ENCODE data around the gene ZNF81.
"Not testable (repeated sequence)": the region's sequence is repeated elsewhere in the genome, so short reads cannot be mapped to it uniquely, and the experiment has no call there.

The ZNF81 gene

DNA sequence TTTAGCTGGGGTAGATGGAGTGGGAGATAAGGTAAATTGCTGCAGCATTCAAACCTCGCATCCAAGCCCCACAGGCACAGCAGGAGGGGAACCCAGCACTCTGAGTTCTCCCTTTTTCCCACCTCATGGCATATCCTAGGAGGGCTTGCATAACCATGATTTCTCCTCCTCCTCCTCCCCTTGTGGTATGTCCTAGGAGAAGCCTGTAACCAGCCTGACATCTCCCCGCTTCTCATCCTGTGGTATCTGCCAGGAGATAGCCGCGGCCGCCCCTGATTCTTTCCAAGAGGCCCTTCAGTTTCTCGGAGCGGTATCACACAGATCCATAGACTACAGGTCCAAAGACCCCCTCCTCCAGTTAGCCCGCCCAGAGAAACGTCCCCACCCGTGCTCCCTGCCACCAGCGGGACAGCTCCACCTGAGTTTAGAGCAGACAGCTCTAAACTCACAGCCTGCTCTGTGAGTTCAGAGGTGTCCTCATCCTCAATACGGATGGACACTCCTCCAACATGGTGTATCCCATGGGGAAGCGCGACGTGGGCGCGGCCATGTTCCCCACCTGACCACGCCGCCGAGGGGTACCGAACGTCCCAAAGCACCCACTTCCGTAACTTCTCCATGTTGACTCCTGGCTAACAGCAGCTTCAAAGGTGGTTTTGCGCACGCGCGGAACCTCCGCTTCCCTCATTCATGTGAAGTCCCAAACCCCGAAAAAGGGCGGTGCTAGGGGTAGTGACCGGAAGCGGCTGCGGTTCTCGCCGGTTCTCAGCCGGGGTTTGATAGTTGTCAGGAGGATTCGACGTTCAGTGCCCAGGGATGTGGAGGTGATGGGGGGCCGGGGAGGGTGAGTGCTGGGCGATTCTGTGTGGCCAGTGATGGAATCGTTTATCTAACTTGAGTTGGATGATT lies at the start of gene ZNF81:
Gene ZNF81 (plus strand): TSS at position 739 of the 909 bp plus-strand sequence. CDS start 9,366 bp downstream, outside the sequence.
- Histone ChIP-seq H3K4me1 (ENCODE audit: control insufficient read depth in 2 of 2, insufficient read depth in 2 of 2, low read length in 2 of 2) (peaks cover 0 to 5% of the 10 kb centered on the region in 2 donors), H3K27ac (ENCODE audit: low read depth in 2 of 2, low read length in 2 of 2) (peak within 1 kb of the TSS; percentile 65 to 67), H3K36me3 (ENCODE audit: control insufficient read depth in 2 of 2, insufficient read depth in 2 of 2, low read length in 2 of 2) (no peaks in the 10 kb centered on the region), H3K27me3 (ENCODE audit: control insufficient read depth in 2 of 2, insufficient read depth in 2 of 2, low read length in 2 of 2) (no peaks in the 10 kb centered on the region), H3K9me3 (ENCODE audit: control insufficient read depth in 2 of 2, low read length in 2 of 2) (no peaks in the 10 kb centered on the region), H3K4me3 (ENCODE audit: low read length in 2 of 2) (peak within 1 kb of the TSS; percentile 61 to 83), H3K9ac (ENCODE audit: low read depth in 1 of 2, low read length in 2 of 2) (peak within 1 kb of the TSS; percentile 66 to 70)

DNA sequence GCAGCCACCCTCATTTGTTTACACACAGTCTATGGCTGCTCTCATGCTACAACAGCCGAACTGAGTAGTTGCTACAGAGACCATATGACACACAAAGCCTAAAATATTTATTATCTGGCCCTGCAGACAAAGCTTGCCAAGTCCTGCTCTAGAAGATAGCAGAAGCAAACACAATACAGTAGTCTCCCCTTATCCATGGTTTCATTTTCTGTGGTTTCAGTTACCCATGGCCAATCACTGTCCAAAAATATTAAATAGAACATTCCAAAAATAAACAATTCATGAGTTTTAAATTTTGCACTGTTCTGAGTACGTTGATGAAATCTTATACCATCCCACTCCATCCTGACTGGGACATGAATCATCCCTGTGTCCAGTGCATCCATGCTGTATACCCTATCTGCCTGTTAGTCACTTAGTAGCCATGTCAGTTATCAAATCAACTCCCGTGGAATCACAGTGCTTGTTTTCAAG lies 40.2 kb upstream of the ZNF81 start:
- Histone ChIP-seq H3K9ac (ENCODE audit: low read depth in 1 of 2, low read length in 2 of 2) (no peak overlapping the region), H3K27me3 (ENCODE audit: control insufficient read depth in 2 of 2, insufficient read depth in 2 of 2, low read length in 2 of 2) (peaks cover 1 to 3% of the 10 kb centered on the region in 2 donors), H3K27ac (ENCODE audit: low read depth in 2 of 2, low read length in 2 of 2) (no peak overlapping the region), H3K4me1 (ENCODE audit: control insufficient read depth in 2 of 2, insufficient read depth in 2 of 2, low read length in 2 of 2) (no peaks in the 10 kb centered on the region), H3K9me3 (ENCODE audit: control insufficient read depth in 2 of 2, low read length in 2 of 2) (no peaks in the 10 kb centered on the region), H3K36me3 (ENCODE audit: control insufficient read depth in 2 of 2, insufficient read depth in 2 of 2, low read length in 2 of 2) (no peaks in the 10 kb centered on the region), H3K4me3 (ENCODE audit: low read length in 2 of 2) (no peak overlapping the region)

- Histone ChIP-seq H3K9ac (ENCODE audit: low read depth in 1 of 2, low read length in 2 of 2) (no peak overlapping the region), H3K4me1 (ENCODE audit: control insufficient read depth in 2 of 2, insufficient read depth in 2 of 2, low read length in 2 of 2) (no peaks in the 10 kb centered on the region), H3K36me3 (ENCODE audit: control insufficient read depth in 2 of 2, insufficient read depth in 2 of 2, low read length in 2 of 2) (no peaks in the 10 kb centered on the region), H3K27ac (ENCODE audit: low read depth in 2 of 2, low read length in 2 of 2) (no peak overlapping the region), H3K27me3 (ENCODE audit: control insufficient read depth in 2 of 2, insufficient read depth in 2 of 2, low read length in 2 of 2) (peaks cover 1 to 3% of the 10 kb centered on the region in 2 donors), H3K4me3 (ENCODE audit: low read length in 2 of 2) (no peak overlapping the region), H3K9me3 (ENCODE audit: control insufficient read depth in 2 of 2, low read length in 2 of 2) (no peaks in the 10 kb centered on the region)
Observed at GRCh38 chrX:47797084-47797483, 39.6 kb upstream of the ZNF81 start.

DNA sequence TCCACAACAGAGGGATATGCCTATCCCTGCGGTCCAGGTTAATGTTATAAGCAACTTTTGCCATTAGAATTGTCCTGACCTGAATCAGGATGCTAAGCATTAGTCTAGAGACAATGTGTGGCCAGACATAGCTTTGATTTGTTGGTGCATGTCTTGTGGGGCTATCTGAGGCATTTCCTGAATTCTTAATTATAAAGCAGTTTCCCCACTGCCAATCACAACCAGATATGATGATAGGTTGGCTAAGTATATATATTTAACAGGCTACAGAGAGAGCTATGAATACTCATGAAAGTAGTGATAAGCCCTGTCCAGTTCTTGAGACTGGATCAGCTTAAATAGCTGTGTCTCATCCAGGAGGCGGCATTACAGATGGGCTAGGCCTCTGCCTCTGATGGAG lies 37.8 kb upstream of the ZNF81 start:
- H3K4me3 ChIP-seq (ENCODE audit: low read length in 2 of 2), result no peak overlapping the region
- H3K27me3 ChIP-seq (ENCODE audit: control insufficient read depth in 2 of 2, insufficient read depth in 2 of 2, low read length in 2 of 2), result peaks cover 3% of the 10 kb centered on the region in 2 donors
- H3K4me1 ChIP-seq (ENCODE audit: control insufficient read depth in 2 of 2, insufficient read depth in 2 of 2, low read length in 2 of 2), result no peaks in the 10 kb centered on the region
- H3K9me3 ChIP-seq (ENCODE audit: control insufficient read depth in 2 of 2, low read length in 2 of 2), result no peaks in the 10 kb centered on the region
- H3K9ac ChIP-seq (ENCODE audit: low read depth in 1 of 2, low read length in 2 of 2), result no peak overlapping the region
- H3K27ac ChIP-seq (ENCODE audit: low read depth in 2 of 2, low read length in 2 of 2), result no peak overlapping the region
- no peaks in the 10 kb centered on the region for H3K36me3 ChIP-seq (ENCODE audit: control insufficient read depth in 2 of 2, insufficient read depth in 2 of 2, low read length in 2 of 2)

DNA sequence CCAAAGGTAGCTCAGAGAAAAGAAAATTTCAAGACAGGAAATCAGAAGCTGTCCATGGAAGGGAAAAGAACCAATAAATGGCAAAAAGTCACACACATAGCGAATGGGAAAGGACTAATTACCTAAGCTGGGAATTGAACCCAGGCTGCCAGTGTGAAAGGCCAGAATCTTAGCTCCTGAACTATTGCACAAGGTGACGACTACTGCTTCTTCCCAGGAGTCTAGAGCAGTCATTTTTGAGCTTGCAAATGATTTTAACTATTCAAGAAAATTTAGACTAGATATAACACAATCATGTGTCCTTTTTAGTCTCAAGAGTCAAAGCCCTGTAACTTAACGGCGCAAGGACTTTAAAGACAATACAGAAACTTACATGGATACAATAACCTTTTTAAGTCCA lies 34.1 kb upstream of the ZNF81 start:
- H3K27ac ChIP-seq (ENCODE audit: low read depth in 2 of 2, low read length in 2 of 2), result no peak overlapping the region

GRCh38 chrX:47803103-47803502 lies 33.6 kb upstream of the ZNF81 start:
- not testable (repeated sequence) for H3K27ac ChIP-seq (ENCODE audit: low read depth in 2 of 2, low read length in 2 of 2); H3K9me3 ChIP-seq (ENCODE audit: control insufficient read depth in 2 of 2, low read length in 2 of 2); H3K36me3 ChIP-seq (ENCODE audit: control insufficient read depth in 2 of 2, insufficient read depth in 2 of 2, low read length in 2 of 2); H3K4me3 ChIP-seq (ENCODE audit: low read length in 2 of 2); H3K4me1 ChIP-seq (ENCODE audit: control insufficient read depth in 2 of 2, insufficient read depth in 2 of 2, low read length in 2 of 2); H3K27me3 ChIP-seq (ENCODE audit: control insufficient read depth in 2 of 2, insufficient read depth in 2 of 2, low read length in 2 of 2); H3K9ac ChIP-seq (ENCODE audit: low read depth in 1 of 2, low read length in 2 of 2)

More for the DNA sequence above, 34.1 kb upstream of the ZNF81 start:
- Histone ChIP-seq H3K27me3 (ENCODE audit: control insufficient read depth in 2 of 2, insufficient read depth in 2 of 2, low read length in 2 of 2) (peaks cover 3% of the 10 kb centered on the region in 2 donors), H3K36me3 (ENCODE audit: control insufficient read depth in 2 of 2, insufficient read depth in 2 of 2, low read length in 2 of 2) (no peaks in the 10 kb centered on the region), H3K4me1 (ENCODE audit: control insufficient read depth in 2 of 2, insufficient read depth in 2 of 2, low read length in 2 of 2) (peaks cover 0 to 2% of the 10 kb centered on the region in 2 donors), H3K9me3 (ENCODE audit: control insufficient read depth in 2 of 2, low read length in 2 of 2) (no peaks in the 10 kb centered on the region), H3K9ac (ENCODE audit: low read depth in 1 of 2, low read length in 2 of 2) (no peak overlapping the region), H3K4me3 (ENCODE audit: low read length in 2 of 2) (no peak overlapping the region)

- H3K4me1 ChIP-seq (ENCODE audit: control insufficient read depth in 2 of 2, insufficient read depth in 2 of 2, low read length in 2 of 2), result peaks cover 0 to 2% of the 10 kb centered on the region in 2 donors
- H3K4me3 ChIP-seq (ENCODE audit: low read length in 2 of 2), result no peak overlapping the region
- H3K27ac ChIP-seq (ENCODE audit: low read depth in 2 of 2, low read length in 2 of 2), result no peak overlapping the region
- no peaks in the 10 kb centered on the region for H3K9me3 ChIP-seq (ENCODE audit: control insufficient read depth in 2 of 2, low read length in 2 of 2)
- no peak overlapping the region for H3K9ac ChIP-seq (ENCODE audit: low read depth in 1 of 2, low read length in 2 of 2)
- H3K36me3 ChIP-seq (ENCODE audit: control insufficient read depth in 2 of 2, insufficient read depth in 2 of 2, low read length in 2 of 2), result no peaks in the 10 kb centered on the region
- peaks cover 0 to 3% of the 10 kb centered on the region in 2 donors for H3K27me3 ChIP-seq (ENCODE audit: control insufficient read depth in 2 of 2, insufficient read depth in 2 of 2, low read length in 2 of 2)
Observed at GRCh38 chrX:47804315-47804714, 32.4 kb upstream of the ZNF81 start.

GRCh38 chrX:47805844-47806243 lies 30.9 kb upstream of the ZNF81 start:
- H3K4me1 ChIP-seq (ENCODE audit: control insufficient read depth in 2 of 2, insufficient read depth in 2 of 2, low read length in 2 of 2); H3K9me3 ChIP-seq (ENCODE audit: control insufficient read depth in 2 of 2, low read length in 2 of 2); H3K36me3 ChIP-seq (ENCODE audit: control insufficient read depth in 2 of 2, insufficient read depth in 2 of 2, low read length in 2 of 2); H3K27me3 ChIP-seq (ENCODE audit: control insufficient read depth in 2 of 2, insufficient read depth in 2 of 2, low read length in 2 of 2); H3K9ac ChIP-seq (ENCODE audit: low read depth in 1 of 2, low read length in 2 of 2); H3K27ac ChIP-seq (ENCODE audit: low read depth in 2 of 2, low read length in 2 of 2); H3K4me3 ChIP-seq (ENCODE audit: low read length in 2 of 2): not testable (repeated sequence)

DNA sequence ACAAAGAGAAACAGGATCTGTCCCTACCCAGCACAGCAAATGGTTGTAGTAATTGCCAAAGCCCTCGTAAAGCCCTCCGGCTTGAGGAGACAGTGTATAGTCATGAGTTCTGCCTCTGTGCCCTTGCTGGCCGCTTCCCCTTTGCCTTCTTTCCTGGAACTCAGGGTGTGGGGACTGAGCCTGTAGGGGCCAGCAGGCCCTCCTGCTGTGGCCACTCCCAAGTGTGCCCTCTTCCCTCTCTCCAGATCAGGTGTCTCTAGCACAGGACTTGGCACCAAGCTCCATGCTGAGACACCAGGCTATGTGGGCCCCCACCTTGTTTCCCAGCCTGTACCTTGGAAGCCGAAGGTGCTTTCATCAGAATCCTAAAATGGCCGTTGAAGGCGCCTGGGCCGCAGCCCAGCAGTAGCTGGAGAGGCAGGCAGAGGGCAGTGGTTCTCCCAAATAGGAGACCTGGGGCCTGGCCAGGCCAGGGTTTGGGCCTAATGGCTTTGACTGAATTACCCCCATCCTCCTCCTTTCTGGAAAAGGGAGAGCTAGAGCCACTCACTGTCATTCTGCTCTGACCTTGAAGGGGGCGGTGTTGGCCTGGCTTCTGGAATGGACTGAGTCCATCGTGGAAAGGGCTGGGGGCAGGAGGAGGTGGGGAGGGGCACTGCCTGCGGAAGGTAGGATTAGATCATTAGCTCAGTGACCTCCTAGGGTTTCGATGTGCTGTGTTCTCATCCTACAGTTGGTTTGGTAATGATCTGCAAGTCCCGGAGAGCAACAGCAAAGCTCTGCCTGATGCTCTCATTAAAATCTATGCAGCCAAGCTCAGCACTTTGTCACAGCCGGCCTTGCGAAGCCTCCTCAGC lies 30.1 kb upstream of the ZNF81 start:
- H3K27ac ChIP-seq (ENCODE audit: low read depth in 2 of 2, low read length in 2 of 2); H3K9ac ChIP-seq (ENCODE audit: low read depth in 1 of 2, low read length in 2 of 2); H3K36me3 ChIP-seq (ENCODE audit: control insufficient read depth in 2 of 2, insufficient read depth in 2 of 2, low read length in 2 of 2); H3K4me3 ChIP-seq (ENCODE audit: low read length in 2 of 2); H3K27me3 ChIP-seq (ENCODE audit: control insufficient read depth in 2 of 2, insufficient read depth in 2 of 2, low read length in 2 of 2); H3K9me3 ChIP-seq (ENCODE audit: control insufficient read depth in 2 of 2, low read length in 2 of 2); H3K4me1 ChIP-seq (ENCODE audit: control insufficient read depth in 2 of 2, insufficient read depth in 2 of 2, low read length in 2 of 2): not testable (repeated sequence)

DNA sequence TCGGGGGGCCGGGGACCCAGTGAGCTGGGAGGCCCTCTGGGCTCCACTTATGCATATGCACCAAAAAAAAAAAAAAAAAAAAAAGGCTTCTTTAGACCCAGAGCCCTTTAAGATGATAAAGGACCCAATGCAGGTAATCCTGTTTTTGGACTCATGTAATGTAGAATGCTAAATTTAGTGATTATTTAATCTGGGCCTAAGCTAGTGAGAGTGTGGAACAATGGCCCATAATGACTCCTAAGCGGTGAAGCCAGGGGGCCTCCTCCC lies 29.5 kb upstream of the ZNF81 start:
- not testable (repeated sequence) for H3K9ac ChIP-seq (ENCODE audit: low read depth in 1 of 2, low read length in 2 of 2); H3K9me3 ChIP-seq (ENCODE audit: control insufficient read depth in 2 of 2, low read length in 2 of 2); H3K4me1 ChIP-seq (ENCODE audit: control insufficient read depth in 2 of 2, insufficient read depth in 2 of 2, low read length in 2 of 2); H3K4me3 ChIP-seq (ENCODE audit: low read length in 2 of 2); H3K27ac ChIP-seq (ENCODE audit: low read depth in 2 of 2, low read length in 2 of 2); H3K27me3 ChIP-seq (ENCODE audit: control insufficient read depth in 2 of 2, insufficient read depth in 2 of 2, low read length in 2 of 2); H3K36me3 ChIP-seq (ENCODE audit: control insufficient read depth in 2 of 2, insufficient read depth in 2 of 2, low read length in 2 of 2)

Measured in mucosa of rectum (tissue), 2 donors.